Mesenchymal stem cell (in vitro differentiated cells and primary cell): ENCODE measurements around the gene NT5E.
A peak's percentile ranks its signal among the peaks of the same experiment; 100 is the strongest.

Experiments
- DNase-seq: peaks from one replicate; pipeline ENCODE4 v3.0.0-alpha.2; 2013
- H2AFZ ChIP-seq: one replicate; pipeline ENCODE4 v1.6.1; 2013; ENCODE audit warnings: low read depth, mild to moderate bottlenecking, control low read depth, inconsistent platforms, low read length, moderate library complexity
- H2AK5ac ChIP-seq: 2 replicates; pipeline ENCODE4 v1.6.1; 2013; ENCODE audit warnings: low read length, moderate library complexity, mild to moderate bottlenecking, inconsistent platforms; ENCODE audit not compliant: severe bottlenecking
- H2BK120ac ChIP-seq: one replicate; pipeline ENCODE4 v1.6.1; 2013; ENCODE audit warnings: low read depth, mild to moderate bottlenecking, inconsistent platforms, low read length, moderate library complexity
- H2BK12ac ChIP-seq, 2 experiments: one replicate each; pipeline ENCODE4 v1.6.1; 2013; ENCODE audit warnings: inconsistent platforms in 2 of 2, low read length in 2 of 2, mild to moderate bottlenecking in 2 of 2, moderate library complexity in 2 of 2, control low read depth in 1 of 2
- H2BK15ac ChIP-seq: one replicate; pipeline ENCODE4 v1.6.1; 2013; ENCODE audit warnings: mild to moderate bottlenecking, low read depth, inconsistent platforms; ENCODE audit not compliant: poor library complexity, severe bottlenecking
- H2BK5ac ChIP-seq: 2 replicates; pipeline ENCODE4 v1.6.1; 2013; ENCODE audit warnings: low read depth, mild to moderate bottlenecking, low read length, control low read depth, inconsistent platforms; ENCODE audit not compliant: poor library complexity, severe bottlenecking
- H3K14ac ChIP-seq, 2 experiments: one replicate each; pipeline ENCODE4 v1.6.1; 2013; ENCODE audit warnings: inconsistent platforms in 2 of 2, low read length in 2 of 2, control low read depth in 1 of 2, mild to moderate bottlenecking in 1 of 2, moderate library complexity in 1 of 2
- H3K18ac ChIP-seq, 2 experiments: one replicate each; pipeline ENCODE4 v1.6.1; 2013; ENCODE audit warnings: inconsistent platforms in 2 of 2, low read length in 2 of 2, control low read depth in 1 of 2, low read depth in 1 of 2, mild to moderate bottlenecking in 1 of 2
- H3K23ac ChIP-seq, 2 experiments: one replicate each; pipeline ENCODE4 v1.6.1; 2013; ENCODE audit warnings: inconsistent platforms in 2 of 2, low read length in 2 of 2, mild to moderate bottlenecking in 2 of 2, moderate library complexity in 2 of 2, control low read depth in 1 of 2
- H3K27ac ChIP-seq: 2 replicates; pipeline ENCODE4 v1.5.1; 2013; ENCODE audit warnings: mild to moderate bottlenecking, moderate library complexity, low read length, control low read depth, inconsistent platforms; ENCODE audit not compliant: poor library complexity, severe bottlenecking
- H3K27me3 ChIP-seq, 2 experiments: 2 replicates each; pipeline versions ENCODE4 v1.6.1 to v1.7.0; 2013; ENCODE audit warnings: low read length in 2 of 2, mild to moderate bottlenecking in 2 of 2, moderate library complexity in 2 of 2, control low read depth in 1 of 2, inconsistent platforms in 1 of 2; ENCODE audit not compliant: control insufficient read depth in 1 of 2, insufficient read depth in 1 of 2
- H3K36me3 ChIP-seq, 2 experiments: 2 replicates each; pipeline versions ENCODE4 v1.6.1 to v1.7.0; 2013; ENCODE audit warnings: low read length in 2 of 2, control low read depth in 1 of 2, inconsistent platforms in 1 of 2, low read depth in 1 of 2, mild to moderate bottlenecking in 1 of 2; ENCODE audit not compliant: insufficient read depth in 2 of 2, control insufficient read depth in 1 of 2
- H3K4ac ChIP-seq, 2 experiments: one replicate each; pipeline ENCODE4 v1.6.1; 2013; ENCODE audit warnings: inconsistent platforms in 2 of 2, low read length in 2 of 2, mild to moderate bottlenecking in 2 of 2, moderate library complexity in 2 of 2, control low read depth in 1 of 2, low read depth in 1 of 2
- H3K4me1 ChIP-seq: 2 replicates; pipeline ENCODE4 v1.6.1; 2013; ENCODE audit warnings: low read depth, low read length, control low read depth; ENCODE audit not compliant: control insufficient read depth, insufficient read depth
- H3K4me2 ChIP-seq: 2 replicates; pipeline ENCODE4 v1.6.1; 2013; ENCODE audit warnings: low read length, mild to moderate bottlenecking, inconsistent platforms; ENCODE audit not compliant: poor library complexity, severe bottlenecking
- H3K4me3 ChIP-seq, 2 experiments: 2 replicates each; pipeline versions ENCODE4 v1.5.1 to v1.7.0; 2013; ENCODE audit warnings: low read length in 2 of 2, mild to moderate bottlenecking in 2 of 2, control low read depth in 1 of 2, low read depth in 1 of 2; ENCODE audit not compliant: insufficient read depth in 1 of 2
- H3K79me1 ChIP-seq: replicated peaks from 2 replicates; pipeline ENCODE4 v1.6.1; 2013; ENCODE audit warnings: mild to moderate bottlenecking, control low read depth, low read length, inconsistent platforms; ENCODE audit not compliant: poor library complexity, severe bottlenecking
- H3K9ac ChIP-seq: 2 replicates; pipeline ENCODE4 v1.7.0; 2013; ENCODE audit warnings: mild to moderate bottlenecking, low read length, moderate library complexity
- H3K9me3 ChIP-seq: 2 replicates; pipeline ENCODE4 v1.7.0; 2013; ENCODE audit warnings: mild to moderate bottlenecking, low read length; ENCODE audit not compliant: control insufficient read depth
- H4K8ac ChIP-seq: one replicate; pipeline ENCODE4 v1.6.1; 2013; ENCODE audit warnings: inconsistent platforms, mild to moderate bottlenecking, low read length, moderate library complexity
- H4K91ac ChIP-seq: one replicate; pipeline ENCODE4 v1.6.1; 2013; ENCODE audit warnings: mild to moderate bottlenecking, low read length, inconsistent platforms
- WGBS: methylation state at CpG from one replicate; pipeline ENCODE4 v1.1.7; 2013; ENCODE audit warnings: mixed read lengths; 5-methylcytosine and 5-hydroxymethylcytosine counted together

Gene NT5E

GRCh38 chr6:85443349-85444117 lies 6.3 kb upstream of the NT5E start:
- Histone ChIP-seq H3K23ac (no peak overlapping the region), H2BK12ac (no peak overlapping the region), H3K9ac (peak overlapping the region; percentile 52), H2BK120ac (no peak overlapping the region), H3K18ac (no peak overlapping the region), H3K9me3 (peaks cover 21% of the 10 kb centered on the region), H3K4me1 (peaks cover 1% of the 10 kb centered on the region), H3K27me3 (no peaks in the 10 kb centered on the region), H4K8ac (no peak overlapping the region), H3K4me2 (no peak overlapping the region), H3K4ac (no peak overlapping the region), H3K79me1 (peaks cover 6% of the 10 kb centered on the region), H2AK5ac (no peak overlapping the region), H3K36me3 (peaks cover 4 to 21% of the 10 kb centered on the region in 2 experiments), H3K14ac (no peak overlapping the region), H2BK15ac (no peak overlapping the region), H2AFZ (no peak overlapping the region), H2BK5ac (no peak overlapping the region), H3K27ac (no peak overlapping the region), H3K4me3 (no peak overlapping the region), H4K91ac (no peak overlapping the region)
- no peak for DNase-seq
- 93% methylated on average over 1 of the region's 1 CpG for WGBS

- Histone ChIP-seq H3K23ac (peak overlapping the region in 1 of 2 experiments; percentile 67), H3K36me3 (peaks cover 4 to 52% of the 10 kb centered on the region in 2 experiments), H2AFZ (peak overlapping the region; percentile 94), H2BK5ac (peak overlapping the region; percentile 99), H3K4ac (peak overlapping the region; percentile 61 to 86), H2BK12ac (peak overlapping the region in 1 of 2 experiments; percentile 63), H3K9ac (peak overlapping the region; percentile 100), H2BK120ac (peak overlapping the region; percentile 99), H4K91ac (peak overlapping the region; percentile 66), H3K14ac (peak overlapping the region in 1 of 2 experiments; percentile 96), H3K4me3 (peak overlapping the region; percentile 98 to 99), H3K4me2 (peak overlapping the region; percentile 72), H3K4me1 (peaks cover 9% of the 10 kb centered on the region), H3K27ac (peak overlapping the region; percentile 94), H3K9me3 (no peaks in the 10 kb centered on the region), H2BK15ac (peak overlapping the region; percentile 93), H3K79me1 (peaks cover 6% of the 10 kb centered on the region), H4K8ac (peak overlapping the region; percentile 88), H2AK5ac (no peak overlapping the region), H3K27me3 (no peaks in the 10 kb centered on the region), H3K18ac (peak overlapping the region; percentile 92 to 94)
- DNase-seq: peak; percentile 85
- under 1% methylated on average over 24 of the region's 24 CpGs for WGBS
Observed at GRCh38 chr6:85449388-85449817, 480 bp upstream of the NT5E start.

- no peaks in the 10 kb centered on the region for H3K79me1 ChIP-seq
- H3K4me3 ChIP-seq: peak overlapping the region in 1 of 2 experiments; percentile 99
- H3K14ac ChIP-seq: no peak overlapping the region
- DNase-seq: peak; percentile 61
- H2BK5ac ChIP-seq: peak overlapping the region; percentile 5
- H3K27ac ChIP-seq: peak overlapping the region; percentile 69
- no peak overlapping the region for H3K4ac ChIP-seq
- H2AFZ ChIP-seq: no peak overlapping the region
- peaks cover 14% of the 10 kb centered on the region for H3K4me1 ChIP-seq
- WGBS: 0% methylated on average over 2 of the region's 4 CpGs
- peaks cover under 1 to 60% of the 10 kb centered on the region in 2 experiments for H3K36me3 ChIP-seq
- H2BK12ac ChIP-seq: peak overlapping the region in 1 of 2 experiments; percentile 65
- H3K18ac ChIP-seq: no peak overlapping the region
- H4K8ac ChIP-seq: no peak overlapping the region
- no peak overlapping the region for H4K91ac ChIP-seq
- peak overlapping the region; percentile 100 for H3K9ac ChIP-seq
- peak overlapping the region; percentile 73 for H2BK120ac ChIP-seq
- H3K27me3 ChIP-seq: no peaks in the 10 kb centered on the region
- H2AK5ac ChIP-seq: no peak overlapping the region
- no peaks in the 10 kb centered on the region for H3K9me3 ChIP-seq
- H2BK15ac ChIP-seq: no peak overlapping the region
- no peak overlapping the region for H3K23ac ChIP-seq
- H3K4me2 ChIP-seq: peak overlapping the region; percentile 88
Observed at GRCh38 chr6:85451565-85452306, 1.9 kb downstream of the NT5E start.

GRCh38 chr6:85452441-85452881 lies 2.6 kb downstream of the NT5E start:
- Histone ChIP-seq H4K91ac (no peak overlapping the region), H2BK5ac (no peak overlapping the region), H3K36me3 (peaks cover 4 to 61% of the 10 kb centered on the region in 2 experiments), H3K4me1 (peaks cover 17% of the 10 kb centered on the region), H3K4me3 (peak overlapping the region in 1 of 2 experiments; percentile 99), H3K4me2 (peak overlapping the region; percentile 88), H2AK5ac (no peak overlapping the region), H4K8ac (no peak overlapping the region), H2AFZ (no peak overlapping the region), H3K9me3 (no peaks in the 10 kb centered on the region), H3K14ac (no peak overlapping the region), H2BK12ac (no peak overlapping the region), H3K4ac (no peak overlapping the region), H3K9ac (peak overlapping the region; percentile 100), H2BK120ac (no peak overlapping the region), H3K23ac (no peak overlapping the region), H3K27me3 (no peaks in the 10 kb centered on the region), H3K27ac (peak overlapping the region; percentile 72), H3K79me1 (no peaks in the 10 kb centered on the region), H3K18ac (no peak overlapping the region), H2BK15ac (no peak overlapping the region)
- peak; percentile 95 for DNase-seq
- 11% methylated on average over 2 of the region's 5 CpGs for WGBS
